ENCODE measurements around the gene NAPA.

Gene NAPA

DNA sequence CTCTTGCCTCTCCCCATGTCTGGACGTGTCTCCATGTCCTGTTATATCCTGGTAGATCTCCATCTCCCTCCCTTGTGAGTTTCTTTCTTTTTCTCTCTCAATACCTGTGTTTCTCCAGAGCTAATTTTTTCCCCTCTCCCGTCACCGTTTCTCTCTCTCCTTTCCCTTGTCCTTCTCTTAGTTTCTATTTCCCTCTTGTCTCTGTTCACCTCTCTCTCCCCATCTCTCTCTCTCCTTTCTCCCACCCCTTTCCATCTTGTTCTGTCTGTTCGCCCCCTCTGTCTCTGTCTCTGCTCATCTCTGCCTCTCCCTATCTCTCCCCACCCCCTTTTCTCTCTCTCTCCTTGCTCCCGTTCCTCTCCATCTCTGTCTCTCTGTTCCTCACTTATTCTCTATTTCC is 56.2 kb downstream of the NAPA start:
- no peak for DNase-seq (ENCODE audit: low spot score)

DNA sequence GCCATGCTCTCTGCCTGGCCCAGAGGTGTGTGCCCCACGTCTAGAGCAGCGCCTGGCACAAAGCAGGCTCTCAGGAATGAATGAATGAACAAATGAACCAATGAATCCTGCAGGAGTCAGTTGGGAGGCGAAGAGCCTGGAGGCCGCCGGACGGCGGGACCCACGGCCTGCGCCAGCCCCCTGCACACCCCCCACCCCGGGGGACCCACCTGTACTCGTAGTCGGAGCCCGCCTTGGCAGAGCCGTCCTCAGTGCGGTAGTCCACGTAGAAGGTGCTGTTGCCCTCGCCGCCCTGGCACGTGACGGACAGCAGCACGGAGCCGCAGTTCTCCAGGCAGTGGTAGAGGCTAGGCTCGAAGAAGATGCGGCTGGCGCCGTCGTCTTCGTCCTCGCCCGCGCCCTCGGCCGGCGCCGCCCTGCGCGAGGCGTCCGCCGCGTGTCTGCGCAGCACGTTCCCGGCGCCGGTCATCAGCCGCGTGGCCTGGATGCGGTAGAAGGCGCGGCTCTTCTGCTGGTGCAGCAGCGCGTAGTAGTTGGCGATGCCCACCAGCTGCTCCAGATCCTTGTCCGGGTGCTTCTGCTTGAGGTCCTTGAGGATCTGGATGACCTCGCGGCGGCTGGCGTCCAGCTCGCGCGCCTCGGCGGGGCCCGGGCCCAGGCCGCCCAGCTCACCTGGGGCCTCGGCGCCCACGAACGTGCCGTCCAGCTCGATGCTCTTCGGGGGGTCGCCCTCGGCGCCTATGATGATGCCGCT is 58.0 kb downstream of the NAPA start:
- DNase-seq (ENCODE audit: low spot score): no peak

DNA sequence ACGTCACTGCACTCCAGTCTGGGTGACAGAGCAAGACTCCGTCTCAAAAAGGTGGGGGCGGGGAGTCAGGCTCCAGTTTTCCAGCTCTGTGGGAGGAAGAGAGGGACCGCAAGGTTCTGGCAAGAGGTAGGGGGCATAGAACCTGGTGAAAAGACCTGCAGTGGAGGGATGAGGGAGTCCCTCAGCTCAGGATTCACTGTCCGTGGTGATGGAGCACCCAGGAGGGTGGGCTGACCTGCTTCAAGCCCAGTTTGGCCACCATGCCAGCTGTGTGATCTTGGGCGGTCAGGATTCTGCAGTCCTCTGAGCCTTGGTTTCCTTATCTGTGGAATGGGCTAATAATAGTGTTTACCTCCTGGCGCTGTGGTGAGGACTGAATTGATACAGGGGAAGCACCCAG is 64.4 kb downstream of the NAPA start:
- DNase-seq (ENCODE audit: low spot score): no peak

GRCh38 chr19:47448360-47448727 is 66.5 kb downstream of the NAPA start:
- DNase-seq (ENCODE audit: low spot score): no peak

GRCh38 chr19:47447470-47448359 is 67.1 kb downstream of the NAPA start:
- DNase-seq (ENCODE audit: low spot score): peak; percentile 80

DNA sequence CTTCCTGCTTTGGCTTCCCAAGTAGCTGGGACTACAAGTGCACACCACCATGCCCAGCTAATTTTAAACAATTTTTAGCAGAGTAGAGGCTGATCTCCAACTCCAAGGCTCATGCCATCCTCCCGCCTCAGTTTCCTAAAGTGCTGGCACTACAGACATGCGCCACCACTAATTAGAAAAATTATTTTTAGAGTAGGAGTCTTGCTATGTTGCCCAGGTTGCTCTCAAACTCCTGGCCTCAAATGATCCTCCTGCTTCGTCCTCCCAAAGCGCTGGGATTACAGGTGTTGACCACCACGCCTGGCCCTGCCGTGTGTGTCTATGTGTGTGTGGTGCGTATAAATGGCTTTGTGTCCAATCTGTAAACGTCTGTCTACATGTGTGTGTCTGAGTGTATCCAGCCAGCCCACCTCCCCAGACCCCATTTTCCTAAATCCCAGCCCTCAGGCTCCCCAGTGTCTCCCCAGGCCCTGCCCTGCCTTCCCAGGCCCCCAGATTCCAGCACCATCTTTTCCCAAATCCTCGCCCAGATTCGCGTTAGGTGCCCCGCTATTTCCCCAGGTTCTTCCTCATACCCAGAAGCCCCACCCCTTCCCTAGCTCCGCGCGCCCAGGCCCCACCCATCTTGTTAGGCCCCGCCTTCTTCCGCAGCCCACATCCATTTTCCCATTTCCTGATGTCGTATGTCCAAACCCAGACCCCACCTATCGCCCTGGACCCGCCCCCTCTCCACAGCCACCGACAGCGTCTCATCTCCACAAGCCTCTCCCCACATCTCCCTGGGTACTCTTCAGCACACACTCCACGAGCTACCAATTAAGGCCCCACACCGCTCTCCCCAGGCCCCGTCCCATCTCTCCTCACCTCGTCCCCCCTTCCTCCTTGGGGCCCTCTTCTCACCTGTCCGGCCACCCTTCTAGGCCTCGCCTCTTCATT is 68.1 kb downstream of the NAPA start:
- DNase-seq (ENCODE audit: low spot score): no peak

DNA sequence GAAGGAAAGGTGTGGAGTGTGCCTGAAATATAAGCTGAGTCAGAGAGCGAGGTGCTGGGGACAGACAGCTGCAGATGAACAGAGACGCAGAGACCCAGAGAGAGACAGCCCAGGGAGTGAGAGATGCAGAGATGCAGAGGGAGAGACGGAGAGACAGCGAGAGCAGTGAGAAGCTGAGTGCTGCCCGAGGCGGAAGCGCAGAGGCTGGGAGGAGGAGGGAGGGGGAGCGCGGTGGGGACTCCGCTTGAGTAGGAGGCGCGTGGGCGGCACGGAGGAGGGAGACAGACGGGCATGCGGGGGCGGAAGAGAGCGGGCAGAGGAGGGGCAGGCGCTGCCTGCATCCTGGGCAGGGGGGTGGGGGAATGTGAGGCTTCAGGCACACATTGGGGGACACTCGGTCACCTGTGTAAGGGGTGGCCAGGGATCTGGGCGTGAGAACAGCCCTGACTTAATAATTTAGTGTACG is 68.9 kb downstream of the NAPA start:
- DNase-seq (ENCODE audit: low spot score): peak; percentile 44

DNA sequence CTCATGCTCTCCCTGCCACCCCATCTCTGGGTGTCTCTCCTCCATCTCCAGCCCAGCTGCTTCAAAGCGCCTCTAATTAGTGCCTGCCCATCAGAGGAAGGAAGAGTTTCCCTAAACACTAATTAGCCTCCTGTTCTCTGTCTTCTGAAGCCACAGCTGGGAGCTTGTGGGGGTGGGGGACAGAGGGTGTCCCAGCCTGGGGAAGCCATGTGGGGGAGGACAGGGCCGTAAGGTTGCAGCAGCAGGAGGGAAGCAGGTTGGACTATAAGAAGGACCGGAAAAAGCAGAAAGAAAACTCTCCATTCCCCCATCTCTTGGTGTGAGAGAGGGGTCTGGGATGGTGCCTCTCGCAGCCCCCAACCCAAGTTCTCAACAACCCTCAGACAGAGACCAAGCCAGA is 69.3 kb downstream of the NAPA start:
- DNase-seq (ENCODE audit: low spot score): no peak

- DNase-seq (ENCODE audit: low spot score): no peak
Measured at GRCh38 chr19:47444388-47444821, 70.5 kb downstream of the NAPA start.

- DNase-seq (ENCODE audit: low spot score): no peak
Measured at GRCh38 chr19:47443331-47443730, 71.5 kb downstream of the NAPA start.

- no peak for DNase-seq (ENCODE audit: low spot score)
Measured at GRCh38 chr19:47438793-47439220, 76.1 kb downstream of the NAPA start.
